Measurements from ENCODE around the gene COL17A1.

COL17A1 gene

GRCh38 chr10:104123397-104123796 is 37.7 kb upstream of the COL17A1 start:
- no peaks in the 10 kb centered on the region for H3K36me3 ChIP-seq (ENCODE audit: insufficient read depth)
- peak overlapping the region; percentile 100; the same call in 1 of the 2 replicates for H3K27ac ChIP-seq
- TF ChIP-seq CTCF (conservative IDR thresholded peaks at IDR 0.05; ENCODE audit: low read depth, low read length), result no peak
- peak overlapping the region; percentile 68 for H3K4me2 ChIP-seq
- no peak overlapping the region for H3K9ac ChIP-seq
- H3K4me3 ChIP-seq (IDR thresholded peaks at IDR 0.05; ENCODE audit: insufficient read depth, low read depth, low read length), result no peak overlapping the region
- peaks cover 46% of the 10 kb centered on the region for H3K4me1 ChIP-seq (ENCODE audit: low read depth, poor library complexity, severe bottlenecking)
- no peak overlapping the region for H2AFZ ChIP-seq (ENCODE audit: low read depth)
- no peaks in the 10 kb centered on the region for H3K27me3 ChIP-seq (ENCODE audit: insufficient read depth, low read depth)
- no peaks in the 10 kb centered on the region for H4K20me1 ChIP-seq (ENCODE audit: insufficient read depth)
- no peaks in the 10 kb centered on the region for H3K79me2 ChIP-seq (ENCODE audit: insufficient read depth, low read depth)

- no peaks in the 10 kb centered on the region for H3K79me2 ChIP-seq (ENCODE audit: insufficient read depth, low read depth)
- H3K36me3 ChIP-seq (ENCODE audit: insufficient read depth), result no peaks in the 10 kb centered on the region
- peak overlapping the region; percentile 100 for H3K27ac ChIP-seq
- H4K20me1 ChIP-seq (ENCODE audit: insufficient read depth), result no peaks in the 10 kb centered on the region
- no peak for TF ChIP-seq CTCF (conservative IDR thresholded peaks at IDR 0.05; ENCODE audit: low read depth, low read length)
- peak overlapping the region; percentile 68 for H3K4me2 ChIP-seq
- H3K4me1 ChIP-seq (ENCODE audit: low read depth, poor library complexity, severe bottlenecking), result peaks cover 41% of the 10 kb centered on the region
- no peaks in the 10 kb centered on the region for H3K27me3 ChIP-seq (ENCODE audit: insufficient read depth, low read depth)
- H2AFZ ChIP-seq (ENCODE audit: low read depth), result peak overlapping the region; percentile 72
- H3K9ac ChIP-seq, result peak overlapping the region; percentile 79
- peak overlapping the region; percentile 26 for H3K4me3 ChIP-seq (IDR thresholded peaks at IDR 0.05; ENCODE audit: insufficient read depth, low read depth, low read length)
These were observed 36.8 kb upstream of the COL17A1 start for GRCh38 chr10:104122225-104123107.

- TF ChIP-seq CTCF (conservative IDR thresholded peaks at IDR 0.05; ENCODE audit: low read depth, low read length), result peak; percentile 78
- H3K79me2 ChIP-seq (ENCODE audit: insufficient read depth, low read depth), result no peaks in the 10 kb centered on the region
- H3K27ac ChIP-seq, result peak within 1 kb of the TSS; percentile 100
- no peaks in the 10 kb centered on the region for H4K20me1 ChIP-seq (ENCODE audit: insufficient read depth)
- H3K27me3 ChIP-seq (ENCODE audit: insufficient read depth, low read depth), result no peaks in the 10 kb centered on the region
- H3K36me3 ChIP-seq (ENCODE audit: insufficient read depth), result no peaks in the 10 kb centered on the region
- H3K9ac ChIP-seq, result peak within 1 kb of the TSS; percentile 98
- peak within 1 kb of the TSS; percentile 72 for H2AFZ ChIP-seq (ENCODE audit: low read depth)
- H3K4me2 ChIP-seq, result peak within 1 kb of the TSS; percentile 81
- peaks cover 35% of the 10 kb centered on the region for H3K4me1 ChIP-seq (ENCODE audit: low read depth, poor library complexity, severe bottlenecking)
- peak within 1 kb of the TSS; percentile 26 for H3K4me3 ChIP-seq (IDR thresholded peaks at IDR 0.05; ENCODE audit: insufficient read depth, low read depth, low read length)
These were observed 36.0 kb upstream of the COL17A1 start, which contains the start of gene SFR1 for GRCh38 chr10:104121485-104122224. TSS of gene SFR1 (plus strand) at chr10:104122171. CDS start at chr10:104122184, 13 bp downstream.

GRCh38 chr10:104120903-104121484 is 35.3 kb upstream of the COL17A1 start:
- Histone ChIP-seq H2AFZ (ENCODE audit: low read depth) (peak overlapping the region; percentile 72), H3K4me2 (peak overlapping the region; percentile 81), H3K36me3 (ENCODE audit: insufficient read depth) (no peaks in the 10 kb centered on the region), H3K79me2 (ENCODE audit: insufficient read depth, low read depth) (no peaks in the 10 kb centered on the region), H3K4me1 (ENCODE audit: low read depth, poor library complexity, severe bottlenecking) (peaks cover 35% of the 10 kb centered on the region), H3K27ac (peak overlapping the region; percentile 100), H3K27me3 (ENCODE audit: insufficient read depth, low read depth) (no peaks in the 10 kb centered on the region), H3K4me3 (IDR thresholded peaks at IDR 0.05; ENCODE audit: insufficient read depth, low read depth, low read length) (no peak overlapping the region), H3K9ac (peak overlapping the region; percentile 98), H4K20me1 (ENCODE audit: insufficient read depth) (no peaks in the 10 kb centered on the region)
- TF ChIP-seq CTCF (conservative IDR thresholded peaks at IDR 0.05; ENCODE audit: low read depth, low read length), result no peak

Data from KMS-11 (cell line).